HG03103 (cell line): ENCODE measurements around the gene APBA2.

Experiments
- ATAC-seq: cut with Tn5 transposase; IDR thresholded peaks from one replicate; pipeline ENCODE4 v1.9.1; 2021; ENCODE audit warnings: low read depth; ENCODE audit not compliant: unreplicated experiment

Gene APBA2

DNA sequence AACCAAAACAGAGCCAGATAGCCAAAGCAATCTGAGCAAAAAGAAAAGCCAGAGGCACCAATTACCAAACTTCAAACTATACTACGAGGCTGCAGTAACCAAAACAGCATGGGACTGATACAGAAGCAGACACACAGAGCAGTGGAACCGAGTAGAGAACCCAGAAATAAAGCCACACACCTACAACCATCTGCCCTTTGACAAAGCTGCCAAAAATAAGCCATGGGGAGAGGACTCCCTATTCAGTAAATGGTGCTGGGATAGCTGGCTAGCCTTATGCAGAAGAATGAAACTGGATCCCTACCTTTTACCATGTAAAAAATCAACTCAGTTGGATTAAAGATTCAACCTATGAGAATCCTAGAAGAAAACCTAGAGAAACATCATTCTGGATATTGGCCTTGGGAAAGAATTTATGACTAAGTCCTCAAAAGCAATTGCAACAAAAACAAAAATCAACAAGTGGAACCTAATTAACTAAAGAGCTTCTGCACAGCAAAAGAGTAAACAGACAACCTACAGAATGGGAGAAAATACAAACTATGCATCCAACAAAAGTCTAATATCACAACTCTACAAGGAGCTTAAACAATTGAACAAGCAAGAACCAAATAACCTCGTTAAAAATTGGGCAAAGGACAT is 95.1 kb downstream of the APBA2 start:
- no peak for ATAC-seq

DNA sequence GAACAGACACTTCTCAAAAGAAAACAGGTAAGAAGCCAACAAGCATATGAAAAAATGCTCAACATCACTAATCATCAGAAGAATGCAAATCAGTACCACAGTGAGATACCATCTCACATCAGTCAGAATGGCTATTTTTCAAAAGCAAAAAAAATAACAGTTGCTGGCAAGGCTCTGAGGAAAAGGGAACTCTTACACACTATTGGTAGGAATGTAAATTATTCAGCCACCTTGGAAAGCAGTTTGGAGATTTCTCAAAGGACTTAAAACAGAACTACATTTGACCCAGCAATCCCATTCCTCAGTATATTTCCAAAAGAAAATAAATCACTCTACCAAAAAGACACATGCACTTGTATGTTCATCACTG is 95.6 kb downstream of the APBA2 start:
- no peak for ATAC-seq

DNA sequence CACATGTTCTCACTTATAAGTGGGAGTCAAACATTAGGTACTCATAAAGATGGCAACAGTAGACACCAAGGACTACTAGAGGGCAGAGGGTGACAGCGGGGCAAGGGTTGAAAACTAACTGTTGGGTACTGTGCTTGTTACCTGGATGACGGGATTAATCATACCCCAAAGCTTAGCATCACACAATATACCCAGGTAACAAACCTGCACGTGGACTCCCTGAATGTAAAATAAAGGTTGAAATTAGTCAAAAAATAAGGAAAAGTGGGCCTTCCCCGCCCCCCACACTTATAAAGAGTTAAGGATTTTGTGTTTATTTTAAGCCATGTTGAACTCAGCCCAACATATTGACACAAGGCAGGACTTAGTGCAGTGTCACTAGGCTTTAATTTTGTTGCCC is 96.1 kb downstream of the APBA2 start:
- no peak for ATAC-seq

DNA sequence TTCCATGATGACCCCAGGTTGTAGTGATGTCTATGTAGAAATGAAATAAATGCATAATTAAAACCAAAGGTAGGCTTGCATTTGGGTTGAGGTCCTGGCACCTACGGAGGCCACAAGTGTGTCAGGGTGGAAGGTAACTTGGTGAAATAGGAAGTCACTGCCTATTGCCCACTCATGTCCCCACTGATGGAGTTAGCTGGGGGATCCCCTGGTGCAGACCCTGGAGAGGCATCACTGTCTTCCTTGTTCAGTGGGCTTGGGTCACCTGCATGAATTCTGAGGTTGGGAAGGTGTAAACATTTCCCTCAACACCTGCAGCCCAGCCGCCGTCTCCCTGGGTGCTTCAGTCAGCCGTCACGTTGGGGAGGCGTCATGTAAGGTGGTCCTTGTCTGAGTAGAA is 97.1 kb downstream of the APBA2 start:
- ATAC-seq, result no peak

DNA sequence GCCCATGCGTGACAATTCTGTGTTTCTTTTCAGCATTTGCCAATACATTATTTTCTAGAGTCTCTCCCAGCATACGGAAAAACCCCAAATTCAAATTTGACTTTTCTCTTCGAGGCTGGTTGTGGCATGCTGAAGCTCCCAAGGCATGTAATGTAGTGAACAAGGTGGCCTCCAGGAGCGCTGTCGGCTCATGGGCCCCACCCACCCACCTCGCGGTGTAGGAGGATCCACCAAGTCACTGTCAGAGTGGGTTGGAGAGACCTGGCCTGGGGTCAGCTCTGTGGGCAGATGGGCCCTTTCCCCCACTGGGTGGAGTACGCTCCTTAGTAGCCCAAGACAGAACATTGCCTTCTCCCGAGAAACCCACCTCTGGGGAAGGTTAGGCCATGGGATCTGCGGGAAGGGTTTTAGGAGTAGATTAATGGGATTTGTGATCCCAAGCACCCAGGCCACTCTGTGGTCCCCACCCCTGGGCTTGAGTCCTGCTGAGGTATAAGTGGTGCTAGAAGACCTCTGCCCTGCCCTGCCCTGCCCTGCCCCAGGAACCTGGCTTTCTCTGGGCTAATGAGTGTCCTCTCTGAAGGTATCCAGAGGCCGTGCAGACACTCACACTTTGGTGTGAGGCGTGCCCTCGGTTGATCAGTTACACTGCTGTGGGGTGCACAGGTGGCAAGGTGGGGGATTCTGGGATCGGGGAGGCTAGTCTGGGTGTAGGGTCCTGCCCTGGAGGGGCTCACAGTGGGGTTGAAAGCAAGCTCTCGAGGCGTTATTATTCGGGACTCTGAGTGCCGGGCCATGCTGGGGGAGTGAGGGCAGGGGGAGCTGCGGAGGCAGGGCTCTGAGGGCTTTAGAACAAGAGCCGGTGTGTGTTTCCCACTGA is 97.9 kb downstream of the APBA2 start:
- ATAC-seq, result no peak

DNA sequence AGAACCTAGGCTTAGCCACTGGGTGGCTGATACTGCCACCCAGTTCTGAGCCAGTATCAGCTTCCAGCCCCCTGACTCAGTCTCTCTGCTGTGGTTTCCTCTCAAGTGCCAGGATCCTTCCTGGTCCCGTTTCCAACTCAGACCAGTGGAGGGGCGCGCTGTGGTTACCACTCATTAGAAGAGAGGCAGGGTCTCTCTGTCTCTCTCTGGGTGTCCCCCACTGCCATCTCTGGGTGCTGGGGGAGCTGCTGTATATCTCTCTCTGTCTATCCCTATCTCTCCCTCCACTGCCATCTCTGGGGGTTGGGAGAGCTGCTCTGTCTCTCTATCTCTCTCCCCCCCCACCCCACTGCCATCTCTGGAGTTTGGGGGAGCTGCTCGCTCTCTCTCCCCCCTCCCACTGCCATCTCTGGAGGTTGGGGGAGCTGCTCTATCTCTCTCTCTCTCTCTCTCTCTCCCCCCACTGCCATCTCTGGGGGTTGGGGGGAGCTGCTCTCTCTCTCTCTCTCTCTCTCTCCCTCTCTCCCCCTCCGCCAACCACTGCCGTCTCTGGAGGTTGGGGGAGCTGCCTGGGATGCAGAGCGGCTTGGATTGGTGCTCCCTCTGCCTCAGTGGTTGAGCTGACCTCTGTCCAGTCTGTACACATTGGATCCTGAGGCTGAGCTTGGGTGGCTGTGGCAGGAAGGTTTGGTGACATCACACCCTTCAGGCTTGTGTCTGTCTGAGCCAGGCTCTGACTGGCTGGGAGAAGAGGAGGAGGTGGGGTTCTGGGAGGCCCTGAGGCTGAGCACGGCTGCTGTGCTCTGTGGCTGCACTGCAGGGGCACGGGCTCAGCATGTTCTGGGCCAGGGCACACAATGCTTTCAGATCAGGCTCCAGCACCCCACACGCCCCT is 98.9 kb downstream of the APBA2 start:
- no peak for ATAC-seq

DNA sequence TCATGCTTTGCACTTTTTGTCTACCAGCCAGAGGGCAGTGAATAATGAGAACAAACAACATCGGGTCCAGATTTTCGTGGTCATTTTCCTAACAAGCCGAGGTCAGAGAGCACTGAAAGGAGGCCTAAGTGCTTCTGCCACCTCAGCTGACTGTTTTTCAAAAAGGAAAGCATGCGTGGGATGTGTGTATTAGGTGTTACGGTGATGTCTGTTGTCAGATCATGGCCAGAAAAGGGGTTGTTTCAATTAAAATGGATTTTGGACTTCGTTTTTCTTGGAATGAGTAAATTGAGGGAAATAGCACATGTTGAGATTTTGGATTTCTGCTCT is 99.5 kb downstream of the APBA2 start:
- ATAC-seq, result no peak

DNA sequence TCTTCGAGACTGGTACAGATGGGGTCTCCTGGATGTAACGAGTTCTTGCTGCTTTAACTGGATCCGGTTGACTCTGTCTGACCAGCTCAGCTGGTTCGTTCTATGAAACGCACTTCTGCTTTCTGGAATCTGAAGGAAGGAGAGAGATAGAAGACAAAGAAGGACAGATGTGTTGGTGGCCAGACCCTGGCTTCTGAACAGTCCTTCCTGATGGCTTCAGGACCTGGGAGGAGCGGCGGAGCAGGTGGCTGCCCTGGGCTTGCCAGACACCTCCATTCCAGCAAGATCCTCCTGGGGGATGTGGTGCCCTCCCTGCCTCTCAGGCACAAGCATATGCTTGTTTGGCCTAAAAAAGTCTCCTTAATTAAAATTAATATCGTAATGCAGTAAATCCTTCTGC is 99.9 kb downstream of the APBA2 start:
- ATAC-seq, result no peak

DNA sequence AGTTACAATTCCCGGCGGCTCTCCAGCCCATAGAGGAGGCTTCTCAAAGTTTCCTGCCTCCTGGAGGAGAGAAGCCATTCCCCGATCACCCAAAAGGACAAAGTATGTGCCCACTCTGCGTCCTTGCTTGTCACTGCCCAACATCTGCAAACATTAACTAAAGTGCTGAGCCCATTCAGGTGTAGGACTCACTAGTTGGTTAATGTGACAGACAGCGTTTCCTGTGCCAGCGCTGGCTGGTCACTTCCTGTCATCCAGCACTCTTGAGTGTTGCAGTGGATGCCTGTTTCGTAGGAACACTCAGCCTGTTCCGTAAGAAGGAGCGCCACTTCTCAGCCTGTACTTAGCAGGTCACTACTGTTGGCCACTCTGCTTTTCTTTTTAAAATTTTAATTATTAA is 100.3 kb downstream of the APBA2 start:
- ATAC-seq, result no peak

DNA sequence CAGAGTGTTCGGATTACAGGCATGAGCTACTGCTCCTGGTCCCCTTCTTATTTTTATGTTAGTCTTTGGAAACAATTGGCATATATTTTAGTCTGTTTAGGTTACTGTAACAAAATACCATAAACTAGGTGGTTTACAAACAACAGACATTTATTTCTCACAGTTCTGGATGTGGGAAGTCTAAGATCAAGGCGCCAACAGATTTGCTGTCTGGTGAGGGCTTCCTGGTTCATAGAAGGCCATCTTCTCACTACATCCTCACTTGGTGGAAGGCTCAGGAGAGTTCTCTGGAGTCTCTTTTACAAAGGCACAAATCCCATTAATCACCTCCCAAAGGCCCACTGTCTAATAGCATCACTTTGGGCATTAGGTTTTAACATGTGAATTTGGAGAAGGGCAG is 101.0 kb downstream of the APBA2 start:
- no peak for ATAC-seq

DNA sequence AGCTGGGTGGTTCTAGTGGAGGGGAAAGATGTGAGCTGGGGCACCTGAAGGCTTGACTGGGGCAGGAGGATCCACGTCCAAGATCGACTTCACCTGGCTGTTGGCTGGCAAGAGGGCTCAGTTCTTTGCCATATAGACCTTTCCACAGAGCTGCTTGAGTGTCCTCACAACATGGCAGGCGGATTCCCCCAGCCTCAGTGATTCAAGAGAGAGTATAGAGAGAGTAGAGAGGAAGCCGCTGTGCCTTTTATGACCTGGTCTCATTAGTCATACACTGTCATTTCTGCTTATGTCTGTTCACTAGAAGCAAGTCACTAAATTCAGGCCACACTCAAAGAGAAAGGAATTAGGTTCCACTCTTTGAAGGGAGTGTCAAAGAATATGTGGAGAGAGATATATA is 101.6 kb downstream of the APBA2 start:
- ATAC-seq, result no peak

DNA sequence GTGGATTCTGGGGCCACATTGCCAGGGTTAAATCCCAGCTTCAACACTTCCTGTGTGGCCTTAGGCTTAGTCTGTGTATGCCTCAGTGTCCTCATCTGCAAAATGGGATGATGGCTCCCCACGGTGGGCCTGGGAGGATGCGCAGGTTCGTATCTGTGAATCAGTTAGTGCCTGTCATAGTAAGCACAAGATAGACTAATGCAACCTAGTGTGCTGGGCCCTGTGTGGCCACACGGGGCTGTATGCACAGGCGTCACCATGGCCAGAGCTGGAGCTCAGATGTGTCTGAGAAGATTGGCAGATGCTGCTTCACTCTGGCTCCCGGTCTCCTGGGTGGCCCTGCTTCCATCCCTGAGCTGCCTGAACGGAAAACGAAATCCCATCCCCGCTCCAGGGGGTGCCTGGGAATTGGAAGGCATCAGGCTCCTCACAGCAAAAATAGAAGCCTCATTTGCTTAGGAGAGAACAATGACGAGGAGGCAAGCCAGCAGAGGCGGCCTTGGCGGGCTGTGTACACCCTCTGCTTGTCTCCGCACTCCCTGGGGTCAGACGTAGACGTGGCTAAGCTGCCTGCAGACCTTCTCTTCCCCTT is 103.6 kb downstream of the APBA2 start:
- no peak for ATAC-seq

DNA sequence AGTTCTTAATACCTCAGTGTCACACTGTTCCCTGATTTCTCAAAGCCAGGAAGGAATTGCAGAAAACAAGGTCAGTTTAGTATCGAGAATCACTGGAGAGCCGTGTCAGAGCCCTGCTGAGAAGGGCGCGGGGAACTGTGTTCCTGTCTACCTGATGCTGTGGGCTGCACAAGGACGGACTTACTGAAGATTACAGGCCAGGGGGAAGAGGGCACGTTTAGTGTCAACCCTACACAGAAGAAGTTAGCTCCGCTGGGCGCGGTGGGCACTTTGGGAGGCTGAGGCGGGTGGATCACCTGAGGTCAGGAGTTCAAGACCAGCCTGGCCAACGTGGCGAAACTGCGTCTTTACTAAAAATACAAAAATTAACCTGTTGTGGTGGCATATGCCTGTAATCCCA is 104.1 kb downstream of the APBA2 start:
- ATAC-seq, result no peak

DNA sequence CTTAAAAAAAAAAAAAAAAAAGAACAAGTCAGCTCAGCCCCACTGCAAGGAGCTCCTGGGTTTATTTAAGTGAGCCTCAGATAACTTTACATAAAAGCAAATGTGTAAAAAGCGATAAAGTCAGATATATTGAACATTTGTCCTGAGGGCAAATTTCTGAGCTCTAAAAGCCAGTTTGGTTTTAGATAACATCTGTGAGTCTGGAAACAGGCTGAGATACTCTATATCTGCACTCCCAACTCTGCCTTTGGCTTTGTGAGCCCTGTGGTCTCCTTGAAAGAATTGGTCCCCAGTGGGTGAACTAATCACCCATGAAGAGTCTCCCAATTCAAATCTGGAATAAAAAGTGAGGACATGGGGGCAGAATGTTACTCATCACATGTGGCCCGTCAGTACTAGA is 104.6 kb downstream of the APBA2 start:
- no peak for ATAC-seq

DNA sequence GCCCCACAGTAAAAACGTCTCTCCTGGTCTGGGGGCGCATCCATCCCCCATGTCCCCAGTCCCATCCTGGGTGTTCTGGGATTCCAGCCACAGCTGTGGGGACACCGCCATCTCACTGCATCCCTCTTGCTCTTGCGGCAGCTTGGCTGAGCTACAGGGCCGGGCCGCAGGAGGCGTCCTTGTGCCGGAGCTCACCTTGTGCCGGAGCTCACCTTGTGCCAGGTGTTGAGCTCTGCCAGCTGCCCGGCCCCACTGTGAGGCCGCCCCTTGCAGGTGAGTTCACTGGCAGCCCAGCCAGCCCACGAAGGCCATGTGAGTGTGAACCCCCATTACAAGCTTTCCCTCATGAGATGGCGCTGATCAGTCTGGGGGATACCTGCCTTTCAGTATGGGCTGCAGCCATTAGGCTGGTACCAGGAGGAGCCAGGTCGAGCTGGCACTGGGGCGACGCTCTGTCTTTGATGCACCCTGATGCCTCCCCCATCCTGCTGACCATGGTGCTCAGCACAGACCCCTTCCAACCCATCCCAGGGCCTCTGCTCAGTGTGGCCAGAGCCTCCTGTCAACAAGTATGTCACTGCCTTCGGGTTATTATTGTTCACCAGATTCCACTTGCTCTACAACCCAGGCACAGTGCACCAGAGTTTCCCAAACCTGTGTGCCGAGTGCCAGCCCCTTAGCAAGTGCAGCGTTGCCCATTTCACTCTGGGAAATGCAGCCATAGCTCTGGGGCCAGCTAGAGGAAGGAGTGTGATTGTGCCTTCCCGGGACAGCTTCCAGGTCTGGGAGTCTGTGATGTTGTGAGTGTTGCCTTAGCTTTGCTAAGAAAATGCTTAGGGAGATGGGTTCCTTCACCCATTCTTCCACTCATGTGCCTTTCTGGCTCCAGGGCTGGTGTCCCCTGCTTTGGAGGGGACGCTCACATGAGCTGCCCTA is 105.7 kb downstream of the APBA2 start:
- ATAC-seq, result no peak

DNA sequence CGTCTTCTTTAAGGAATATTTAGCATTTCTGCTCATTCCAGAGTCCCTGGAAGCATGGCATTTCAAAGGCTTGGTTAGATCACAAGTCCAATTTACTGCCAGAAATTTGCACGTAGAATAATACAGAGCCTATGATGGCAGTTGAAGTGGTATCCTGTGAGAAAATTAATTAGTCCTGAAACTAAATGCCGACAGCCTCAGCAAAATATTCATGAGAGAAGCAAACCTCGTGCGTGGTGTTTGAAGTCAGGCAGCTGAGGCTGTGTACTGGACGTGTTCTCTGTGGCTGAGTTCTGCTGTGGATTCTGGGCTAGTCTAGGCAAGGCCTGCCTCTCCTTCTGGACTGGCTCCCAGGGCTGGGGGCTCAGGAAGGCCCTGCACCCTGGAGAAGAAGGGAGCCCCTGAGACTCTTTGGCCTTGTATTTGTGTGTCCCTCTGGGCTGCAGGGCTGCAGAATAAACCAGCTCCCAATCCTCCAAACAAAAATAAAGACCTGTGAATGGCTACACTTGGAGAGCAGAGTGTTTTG is 106.6 kb downstream of the APBA2 start:
- no peak for ATAC-seq

DNA sequence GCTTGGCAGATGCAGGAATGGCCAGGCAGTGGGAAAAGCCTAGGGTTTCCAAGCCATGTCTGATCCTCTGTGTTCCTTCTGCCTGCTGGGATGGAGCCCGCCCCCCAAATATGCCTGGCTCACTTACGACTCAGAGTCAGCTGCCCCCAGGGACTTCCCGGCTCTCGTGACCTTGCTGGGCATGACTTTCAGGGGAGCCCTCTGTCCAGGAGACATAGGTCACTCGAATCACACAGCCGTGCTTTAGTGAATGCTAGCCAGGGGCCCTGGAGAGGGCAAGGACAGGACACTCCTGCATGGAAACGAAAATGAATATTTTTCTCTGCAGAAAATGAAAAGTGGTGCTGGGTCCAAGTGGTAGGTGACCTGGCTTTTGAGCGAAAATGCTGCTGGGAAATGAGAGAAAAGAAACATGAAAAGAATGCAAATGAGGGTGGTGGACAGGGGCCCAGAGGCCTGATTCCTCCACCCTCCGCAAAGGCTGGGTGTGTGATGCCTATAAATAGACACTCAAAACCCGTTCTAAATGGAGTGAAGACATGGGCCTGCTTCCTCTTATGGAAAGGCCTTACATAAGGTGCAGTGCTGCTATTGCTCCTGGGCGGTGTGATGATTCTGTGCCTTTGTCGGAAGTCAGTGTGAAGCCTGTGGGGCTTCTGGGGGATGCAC is 107.4 kb downstream of the APBA2 start:
- ATAC-seq, result no peak

DNA sequence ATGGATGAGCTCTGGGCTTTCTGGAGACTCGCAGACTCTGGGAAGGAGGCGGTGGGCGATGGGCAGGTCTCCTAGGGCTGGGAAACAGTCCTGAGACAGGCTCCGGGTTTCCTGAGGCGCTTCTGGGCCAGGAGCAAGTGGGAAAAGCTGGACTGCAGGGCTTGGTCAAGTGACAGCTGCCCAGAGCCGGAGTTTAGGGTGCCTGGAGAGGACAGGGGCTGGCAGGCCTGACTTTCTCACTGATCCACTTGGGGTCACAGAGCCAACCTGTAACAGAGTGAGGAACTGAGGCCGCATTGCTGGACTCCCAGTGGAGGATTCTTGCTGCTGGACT is 107.9 kb downstream of the APBA2 start:
- ATAC-seq, result no peak

DNA sequence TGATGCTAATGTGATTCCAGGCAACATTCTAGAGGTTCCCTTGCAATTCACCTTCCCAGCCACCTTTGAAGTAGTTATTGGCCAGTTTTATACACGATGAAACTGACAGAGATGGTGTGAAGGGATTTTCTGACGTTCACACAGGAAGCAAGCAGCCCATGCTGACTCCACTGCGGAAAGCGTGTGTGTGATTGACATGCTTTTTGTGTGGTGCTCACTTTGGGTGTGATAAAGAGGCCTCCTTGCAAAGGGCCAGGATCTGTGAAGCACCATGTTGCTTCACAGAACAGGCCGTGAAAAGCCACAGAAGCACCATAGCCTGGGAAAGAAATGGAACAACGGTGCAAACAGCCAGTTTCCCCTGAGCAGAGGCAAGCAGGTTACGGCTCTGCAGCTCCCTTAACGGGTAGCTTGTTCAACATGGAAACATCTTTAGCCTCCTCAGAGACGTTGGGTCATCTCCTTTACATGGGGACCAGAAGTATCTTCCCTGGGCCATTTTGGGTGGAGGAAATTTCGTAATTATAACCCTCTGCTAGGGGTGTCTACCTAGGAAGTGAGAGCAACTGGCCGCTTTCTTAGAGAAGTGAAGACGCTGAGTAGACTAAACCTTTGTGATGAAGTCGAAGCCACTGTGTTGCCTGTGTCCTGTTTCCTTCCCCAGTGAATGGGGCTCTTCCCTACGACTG is 108.5 kb downstream of the APBA2 start:
- ATAC-seq, result no peak
